GM10847 (cell line): Measurements from ENCODE around the gene ZNF630.

Source experiments
- POLR2A ChIP-seq: IDR thresholded peaks from 2 replicates; pipeline ENCODE4 v1.6.1; 2011; ENCODE audit not compliant: insufficient read length; ENCODE audit errors: extremely low read depth

The ZNF630 gene

DNA sequence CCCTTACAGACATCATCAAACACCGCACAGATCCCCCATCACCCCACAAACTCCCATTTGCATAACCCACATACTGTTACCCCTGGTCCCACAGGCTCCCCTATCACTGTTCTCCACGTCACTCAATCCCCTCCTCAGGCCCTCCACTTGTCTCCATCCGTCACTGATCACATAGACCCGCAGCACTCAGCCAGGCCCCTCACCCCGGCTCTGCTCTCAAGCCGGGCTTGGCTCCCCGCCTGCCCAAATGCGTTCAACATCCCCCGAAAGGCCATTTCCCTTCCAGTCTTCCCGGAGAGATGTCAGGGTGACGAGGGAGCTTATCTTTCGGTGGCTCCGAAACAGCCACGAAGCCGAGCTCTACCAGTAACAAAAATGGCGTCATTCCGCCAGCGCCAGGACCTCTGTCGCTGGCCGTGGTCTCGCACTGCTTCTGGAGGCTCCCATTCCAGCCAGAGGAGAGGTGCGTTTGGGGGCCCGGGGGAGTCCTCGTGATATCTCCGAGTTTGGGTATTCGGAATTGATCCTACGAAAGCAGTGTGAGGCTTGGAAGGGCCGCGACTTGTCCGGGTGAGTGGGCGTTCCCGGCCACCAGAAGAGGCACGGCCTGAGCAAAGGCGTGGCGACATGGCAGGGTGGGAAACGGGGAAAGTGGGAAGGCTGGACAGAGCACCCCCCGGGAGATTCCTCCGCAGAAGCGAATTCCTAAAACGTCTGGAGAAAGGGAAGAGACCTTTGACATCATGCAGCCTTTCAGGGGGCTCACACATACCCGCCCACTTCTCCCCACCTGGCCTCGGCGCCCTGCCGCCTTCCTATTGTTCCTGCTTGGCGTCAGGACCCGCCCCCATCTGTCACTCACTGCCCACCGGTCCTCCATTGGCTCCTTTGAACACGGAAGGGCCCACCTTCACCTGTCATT, at the start of gene ZNF630:
Gene ZNF630, minus strand, starts transcription at position 577 of the 922 bp plus-strand sequence. CDS start 4,754 bp downstream, outside the sequence.
- TF ChIP-seq POLR2A, result peak; percentile 16

DNA sequence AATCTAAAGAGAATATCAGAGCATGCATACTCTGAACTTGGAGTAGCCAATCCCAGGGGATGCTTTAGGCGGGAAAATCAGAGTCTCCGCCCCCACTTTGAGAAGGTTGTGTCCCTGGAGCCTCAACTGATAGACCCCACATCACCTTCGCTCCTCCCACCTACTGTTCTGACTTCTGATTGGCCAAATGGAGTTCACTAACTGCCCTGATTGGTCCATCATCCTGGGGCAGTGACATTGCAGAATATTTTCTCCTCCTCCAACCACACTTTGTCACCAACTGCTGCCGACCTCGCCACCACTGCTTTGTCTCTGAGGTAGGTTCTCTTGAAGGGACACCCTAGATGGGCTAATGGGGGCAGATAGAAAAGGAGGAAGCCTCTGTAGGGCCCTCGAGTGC, 36.3 kb upstream of the ZNF630 start:
- no peak for TF ChIP-seq POLR2A

DNA sequence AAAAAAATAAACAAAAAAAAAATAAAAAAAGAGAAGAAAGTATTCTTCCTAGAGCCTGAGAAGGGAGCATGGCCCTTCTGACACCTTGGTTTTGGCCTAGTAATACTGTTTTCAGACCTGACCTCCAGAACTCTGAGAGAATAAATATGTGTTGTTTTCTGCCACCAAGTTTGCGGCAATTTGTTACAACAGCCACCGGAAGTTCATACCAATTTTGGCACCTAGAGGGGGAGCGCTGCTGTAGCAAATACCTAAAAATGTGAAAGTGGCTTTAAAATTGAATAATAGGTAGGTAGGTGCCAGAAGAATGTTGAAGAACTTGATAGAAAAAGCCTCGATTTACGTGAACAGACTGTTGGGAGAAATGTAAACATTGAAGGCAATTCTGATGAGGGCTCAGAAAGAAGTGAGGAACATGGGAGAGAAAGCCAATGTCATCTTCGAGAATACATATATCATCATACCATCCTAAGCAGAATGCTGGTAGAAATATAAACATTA, 31.5 kb upstream of the ZNF630 start:
- no peak for TF ChIP-seq POLR2A

- no peak for TF ChIP-seq POLR2A
Measured at GRCh38 chrX:48101443-48101842, 30.0 kb upstream of the ZNF630 start.

- no peak for TF ChIP-seq POLR2A
Measured at GRCh38 chrX:48090123-48090522, 18.7 kb upstream of the ZNF630 start.

DNA sequence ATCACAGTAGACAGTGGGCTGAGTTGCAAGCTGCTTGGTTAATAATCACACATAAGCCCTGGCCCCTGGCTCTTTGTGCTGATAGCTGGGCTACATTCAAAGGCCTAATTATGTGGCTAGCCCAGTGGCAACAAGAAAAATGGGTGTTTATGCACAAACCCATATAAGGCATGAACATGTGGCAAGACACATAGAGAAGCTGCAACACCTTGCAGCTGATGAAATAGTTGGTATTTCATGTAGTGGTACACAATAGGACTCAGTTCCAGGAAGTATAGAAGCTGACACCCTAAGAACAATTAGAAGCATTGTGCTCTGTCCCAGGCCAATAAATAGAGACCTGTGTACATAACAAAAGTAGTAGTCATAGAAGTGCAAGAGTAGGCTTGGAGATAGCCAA, 14.6 kb upstream of the ZNF630 start:
- TF ChIP-seq POLR2A, result no peak

DNA sequence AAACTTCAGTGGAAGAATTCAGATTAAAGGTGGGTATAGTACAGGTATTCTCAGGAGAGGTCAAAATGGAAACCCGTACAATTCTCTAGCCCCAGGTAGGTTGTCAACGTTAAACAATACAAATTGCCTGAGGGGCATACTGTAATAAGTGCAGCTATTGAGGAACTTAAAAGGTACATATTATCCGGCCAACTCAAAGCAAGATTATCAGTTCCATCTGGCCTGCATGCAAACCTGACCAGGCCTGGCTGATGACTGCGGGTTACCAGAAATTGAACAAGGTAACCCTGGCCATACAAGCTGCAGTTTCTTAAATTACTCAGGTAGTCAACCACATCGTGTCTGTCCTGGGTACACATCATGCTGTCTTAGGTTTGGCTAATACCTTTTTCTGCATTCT, 12.3 kb upstream of the ZNF630 start:
- TF ChIP-seq POLR2A, result no peak

DNA sequence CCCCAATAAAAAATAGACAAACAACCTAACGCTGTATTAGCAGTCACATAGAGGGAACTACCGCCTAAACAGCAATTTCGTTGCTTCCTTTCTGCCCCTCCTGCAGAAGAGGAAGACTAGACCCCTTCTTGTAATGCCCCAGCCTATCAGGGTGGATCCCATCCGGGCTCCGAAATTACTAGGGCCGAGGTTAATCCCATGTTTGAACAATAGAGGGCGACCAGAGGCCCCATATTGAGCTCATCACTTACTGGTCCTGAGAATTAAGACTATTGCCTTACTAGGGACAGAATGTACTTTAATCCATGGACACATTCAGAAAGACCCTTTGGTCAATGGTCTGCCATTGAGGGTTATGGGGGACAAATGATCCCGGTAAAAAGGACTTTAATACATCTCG, 11.8 kb upstream of the ZNF630 start:
- TF ChIP-seq POLR2A, result no peak

DNA sequence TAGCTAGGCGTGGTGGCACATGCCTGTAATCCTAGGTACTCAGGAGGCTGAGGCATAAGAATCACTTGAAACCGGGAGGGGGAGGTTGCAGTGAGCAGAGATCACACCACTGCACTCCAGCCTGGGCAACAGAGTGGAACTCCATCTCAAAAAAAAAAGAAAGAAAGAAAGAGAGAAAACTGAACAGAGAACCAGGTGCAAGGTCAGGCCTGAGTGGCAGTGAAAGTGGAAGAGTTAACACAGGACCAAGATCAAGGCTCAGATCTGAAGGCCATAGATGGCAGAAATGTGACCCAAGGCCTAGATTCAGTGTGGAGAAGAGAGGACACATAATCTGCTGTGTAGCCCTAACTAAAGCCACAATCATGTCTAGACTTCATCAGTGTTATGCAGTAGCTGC, 4.9 kb upstream of the ZNF630 start:
- TF ChIP-seq POLR2A, result no peak

GRCh38 chrX:48071986-48072605, 656 bp upstream of the ZNF630 start:
- TF ChIP-seq POLR2A, result no peak

- TF ChIP-seq POLR2A, result no peak
Measured at GRCh38 chrX:48068096-48068887, 3.1 kb downstream of the ZNF630 start.

DNA sequence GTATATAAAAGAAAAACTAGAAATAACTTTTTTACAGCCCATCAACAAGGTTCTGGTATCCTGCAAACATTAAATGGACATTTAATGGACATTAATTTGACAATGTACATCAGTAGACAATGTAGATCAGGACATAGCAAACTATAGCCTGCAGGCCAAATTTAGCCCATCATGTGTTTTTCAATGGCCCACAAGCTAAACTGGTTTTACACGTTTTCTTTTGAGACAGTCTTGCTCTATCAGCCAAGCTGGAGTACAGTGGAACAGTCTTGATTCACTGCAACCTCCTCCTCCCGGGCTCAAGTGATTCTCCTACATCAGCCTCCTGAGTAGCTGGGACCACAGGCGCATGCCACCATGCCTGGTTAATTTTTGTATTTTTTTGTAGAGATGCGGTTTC, 7.2 kb downstream of the ZNF630 start:
- no peak for TF ChIP-seq POLR2A

DNA sequence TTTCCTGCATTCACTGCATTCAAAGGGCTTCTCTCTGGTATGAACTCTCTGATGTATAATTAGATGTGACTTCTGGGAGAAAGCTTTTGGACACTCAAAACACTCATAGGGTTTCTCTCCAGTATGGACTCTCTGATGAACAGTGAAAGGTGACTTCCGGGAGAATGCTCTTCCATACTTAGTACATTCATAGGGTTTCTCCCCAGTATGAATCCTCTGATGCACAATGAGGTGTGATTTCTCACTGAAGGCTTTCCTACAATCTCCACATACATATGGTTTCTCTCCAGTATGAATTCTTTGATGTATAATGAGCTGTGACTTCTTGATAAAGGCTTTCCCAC, 12.2 kb downstream of the ZNF630 start:
- TF ChIP-seq POLR2A, result no peak

- no peak for TF ChIP-seq POLR2A
Measured at GRCh38 chrX:48058621-48059295, 12.7 kb downstream of the ZNF630 start.

DNA sequence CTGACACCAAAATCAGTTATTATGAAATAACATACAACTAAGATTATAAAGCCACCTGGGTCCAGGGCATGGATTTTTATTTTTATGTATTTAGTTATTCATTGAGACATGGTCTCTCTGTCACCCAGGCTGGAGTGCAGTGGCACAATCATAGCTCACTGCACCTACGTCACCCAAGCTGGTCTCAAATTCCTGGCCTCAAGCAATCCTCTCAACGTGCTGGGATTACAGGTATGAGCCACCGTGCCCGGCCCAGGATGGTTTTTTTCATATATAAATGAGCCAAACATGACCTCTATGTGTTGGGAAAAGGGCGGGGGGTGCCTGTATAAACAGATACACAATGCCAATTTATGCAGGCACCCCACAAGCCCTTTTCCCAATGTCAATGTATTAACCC, 24.6 kb downstream of the ZNF630 start:
- no peak for TF ChIP-seq POLR2A
